HG03097 (cell line): Measurements from ENCODE around the gene BRF1.

Experiments
- ATAC-seq: cut with Tn5 transposase; IDR thresholded peaks from one replicate; pipeline ENCODE4 v1.9.1; 2021; ENCODE audit not compliant: unreplicated experiment, low FRiP score

Gene BRF1

DNA sequence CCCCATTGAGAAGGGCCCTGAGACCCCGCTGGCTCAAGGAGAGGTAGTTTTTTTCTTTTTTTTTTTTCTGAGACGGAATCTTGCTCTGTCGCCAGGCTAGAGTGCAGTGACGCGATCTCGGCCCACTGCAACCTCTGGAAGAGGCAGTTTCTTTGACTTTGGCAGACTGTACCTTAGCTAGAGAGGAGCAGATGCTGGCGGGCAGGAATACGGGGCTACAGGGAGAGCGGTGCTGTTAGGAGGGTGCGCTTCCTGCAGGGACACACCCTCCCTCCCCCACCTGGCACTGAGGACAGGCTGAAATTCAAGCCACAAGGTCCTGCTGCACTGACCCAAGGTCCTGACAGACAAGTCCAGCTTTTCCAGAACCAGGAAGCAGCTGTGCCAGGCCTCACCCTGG, 87.4 kb downstream of the BRF1 start:
- ATAC-seq = no peak

DNA sequence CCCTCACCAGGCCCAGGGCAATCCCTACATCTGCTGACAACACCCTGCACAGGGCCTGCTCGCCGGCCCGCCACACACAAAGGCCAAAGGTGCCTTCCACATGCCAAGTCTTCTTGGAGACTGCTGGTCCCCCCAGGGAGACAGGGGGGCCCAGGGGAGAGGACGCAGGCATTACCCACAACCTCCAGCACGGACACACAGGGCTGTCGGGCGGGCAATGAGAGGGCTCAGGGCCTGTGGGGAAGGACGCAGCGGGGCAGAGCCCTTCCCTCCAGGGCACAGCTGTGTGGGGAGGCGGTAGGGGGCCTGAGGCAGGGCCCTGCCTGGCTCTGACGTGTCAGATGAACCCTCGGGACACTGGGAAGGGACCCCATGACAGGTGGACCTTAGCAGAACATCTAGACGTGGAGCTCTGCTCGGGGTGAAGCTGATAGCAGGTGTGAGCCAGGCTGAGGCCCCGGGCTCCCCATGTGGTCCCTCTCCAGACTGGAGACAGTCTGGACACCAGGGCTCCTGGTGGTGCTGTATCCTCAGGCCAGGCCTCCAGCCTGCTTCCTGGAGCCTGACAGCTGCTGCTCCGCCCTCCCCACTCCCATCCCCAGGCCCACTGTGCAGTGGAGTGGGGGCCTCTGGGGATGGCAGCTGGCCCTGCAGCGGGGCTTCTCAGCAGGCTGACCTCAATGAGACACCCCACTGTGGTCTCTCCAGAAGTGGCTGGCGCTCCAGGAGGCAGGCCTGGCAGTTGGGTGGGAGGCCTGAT, 88.1 kb downstream of the BRF1 start:
- ATAC-seq = no peak

DNA sequence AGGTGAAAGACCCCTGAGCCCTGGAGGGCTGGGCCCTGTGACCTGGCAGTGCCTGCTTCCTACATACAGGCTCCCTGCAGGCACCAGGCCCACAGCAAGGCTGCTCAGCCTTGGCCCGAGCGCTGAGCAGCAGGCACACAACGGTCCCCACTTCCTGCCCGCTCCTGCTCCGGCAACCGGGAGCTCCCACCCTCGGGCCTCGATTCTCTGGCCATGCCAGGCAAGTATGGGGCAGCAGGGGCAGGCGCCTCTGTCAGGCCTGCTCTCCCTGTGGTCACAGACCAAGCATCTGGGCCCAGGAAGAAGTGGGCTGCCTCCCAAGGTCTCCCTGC, 89.1 kb downstream of the BRF1 start:
- no peak for ATAC-seq

DNA sequence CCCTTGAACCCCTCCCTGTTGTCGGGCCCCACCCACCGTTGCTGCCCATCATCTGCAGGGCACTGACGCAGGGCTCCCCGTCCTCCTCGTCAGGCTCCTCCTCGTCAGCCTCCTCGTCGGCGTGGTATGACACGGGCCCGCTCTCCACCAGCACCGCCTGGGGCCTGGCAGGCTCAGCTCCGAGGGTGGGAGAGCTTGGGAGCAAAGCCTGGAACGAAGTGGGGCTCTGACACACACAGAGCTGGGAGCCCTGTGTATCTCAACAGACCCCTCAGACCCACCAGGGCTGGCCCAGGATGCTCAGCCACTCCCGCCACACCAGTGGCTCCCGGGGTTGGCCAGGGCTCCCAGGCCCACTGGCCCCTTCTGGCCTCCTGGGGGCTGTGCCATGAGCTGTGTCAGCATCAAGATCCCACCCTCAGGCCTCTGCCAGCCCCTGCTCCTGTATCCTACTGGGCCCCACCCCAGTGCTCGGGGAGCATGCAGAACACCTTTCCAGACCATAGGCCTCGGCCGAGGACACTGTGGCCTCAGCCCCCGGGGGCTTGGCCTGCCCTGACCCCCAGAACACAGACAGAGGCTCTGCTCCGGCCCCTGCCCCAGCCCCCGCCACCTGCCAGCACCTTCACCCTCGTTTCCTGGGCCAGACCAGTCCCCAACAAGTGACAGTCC, 89.6 kb downstream of the BRF1 start:
- no peak for ATAC-seq

DNA sequence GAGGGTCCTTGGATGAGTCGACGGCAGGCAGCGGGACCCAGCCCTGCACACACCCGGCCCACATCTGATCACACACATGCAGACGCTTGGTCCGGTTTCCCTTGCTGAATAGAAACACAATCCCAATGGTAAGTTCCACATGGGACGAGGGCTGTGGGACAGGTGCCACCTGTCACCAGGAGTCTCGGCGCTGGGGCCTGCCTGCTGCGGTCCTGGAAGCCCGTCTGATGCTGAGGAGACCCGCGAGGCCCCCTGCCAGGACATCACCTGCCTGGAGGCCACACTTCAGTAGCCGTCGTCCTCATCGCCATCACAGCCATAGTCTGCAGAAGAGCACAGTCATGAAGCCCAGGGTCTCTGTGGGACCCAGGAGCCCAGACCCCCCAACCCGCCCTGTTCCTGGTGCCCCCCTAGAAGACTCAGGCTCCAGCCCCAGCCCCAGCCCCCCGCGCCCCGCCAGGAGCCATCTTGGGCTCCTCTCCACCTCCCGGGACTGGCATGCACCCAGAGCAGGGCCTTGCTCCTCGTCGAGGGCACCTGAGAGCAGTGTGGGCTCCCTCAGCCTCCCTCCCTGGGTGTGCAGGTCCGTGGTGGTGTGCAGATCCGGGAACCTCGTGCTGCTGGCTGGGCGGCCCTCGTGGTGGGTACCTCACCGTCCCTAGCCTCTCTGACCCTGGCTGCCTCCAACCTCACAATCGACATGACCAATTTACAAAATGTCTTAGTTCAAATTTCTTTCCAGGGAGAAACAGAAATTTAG, 90.4 kb downstream of the BRF1 start:
- ATAC-seq = no peak

DNA sequence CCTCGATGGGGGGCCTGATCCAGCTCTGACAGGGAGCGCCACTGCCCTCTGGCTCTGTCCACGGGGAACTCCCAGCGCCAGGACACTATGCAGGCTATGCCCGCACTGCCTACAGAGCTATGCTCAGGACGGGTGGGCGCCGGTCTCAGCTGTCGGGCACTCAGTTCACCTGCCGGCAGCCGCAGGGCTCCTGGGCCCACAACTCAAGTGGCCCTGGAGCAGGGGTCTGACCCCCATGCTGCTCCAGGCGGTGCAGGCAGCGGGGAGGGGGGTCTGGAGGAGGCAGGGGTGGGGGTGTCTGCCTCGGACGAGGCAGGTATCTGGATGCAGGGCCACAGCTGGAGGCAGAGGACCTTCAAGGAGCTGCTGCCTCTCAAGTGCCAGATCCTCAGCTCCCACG, 91.2 kb downstream of the BRF1 start:
- ATAC-seq = no peak

DNA sequence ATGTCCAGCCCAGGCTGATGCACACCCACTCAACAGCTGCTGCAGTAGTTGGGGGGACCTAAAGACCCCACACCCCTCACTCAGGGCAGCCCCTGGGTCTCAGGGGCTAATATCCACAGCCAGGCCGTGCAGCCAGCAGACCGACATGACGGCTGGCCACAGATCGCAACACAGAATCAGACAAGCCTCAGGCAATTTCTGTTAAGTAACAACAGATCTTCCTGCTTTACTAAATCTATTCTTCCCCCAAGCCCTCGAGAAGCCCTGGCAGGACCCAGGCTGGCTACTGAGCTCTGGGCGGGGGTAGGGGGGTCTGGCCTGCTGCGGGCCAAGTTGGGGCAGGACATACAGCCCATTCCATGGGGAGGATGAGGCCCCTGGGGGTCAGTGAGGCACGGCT, 91.7 kb downstream of the BRF1 start:
- ATAC-seq = no peak

DNA sequence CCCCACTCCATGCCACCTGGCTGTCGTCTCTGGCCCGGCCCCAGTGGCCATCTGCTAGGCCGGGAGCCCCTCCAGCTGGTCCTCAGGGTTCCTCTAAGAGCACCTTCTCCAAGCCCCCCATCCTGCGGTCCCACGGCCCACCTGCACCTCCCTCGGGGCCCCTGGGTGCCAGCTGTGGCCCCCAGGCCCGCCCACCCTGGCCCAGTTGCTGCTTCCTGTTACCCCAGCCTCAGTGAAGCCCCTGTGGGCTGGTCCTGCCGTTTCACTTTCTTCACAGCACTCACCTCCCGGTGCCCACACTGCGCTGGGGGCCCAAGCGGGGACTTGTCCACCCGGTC, 92.1 kb downstream of the BRF1 start:
- no peak for ATAC-seq

DNA sequence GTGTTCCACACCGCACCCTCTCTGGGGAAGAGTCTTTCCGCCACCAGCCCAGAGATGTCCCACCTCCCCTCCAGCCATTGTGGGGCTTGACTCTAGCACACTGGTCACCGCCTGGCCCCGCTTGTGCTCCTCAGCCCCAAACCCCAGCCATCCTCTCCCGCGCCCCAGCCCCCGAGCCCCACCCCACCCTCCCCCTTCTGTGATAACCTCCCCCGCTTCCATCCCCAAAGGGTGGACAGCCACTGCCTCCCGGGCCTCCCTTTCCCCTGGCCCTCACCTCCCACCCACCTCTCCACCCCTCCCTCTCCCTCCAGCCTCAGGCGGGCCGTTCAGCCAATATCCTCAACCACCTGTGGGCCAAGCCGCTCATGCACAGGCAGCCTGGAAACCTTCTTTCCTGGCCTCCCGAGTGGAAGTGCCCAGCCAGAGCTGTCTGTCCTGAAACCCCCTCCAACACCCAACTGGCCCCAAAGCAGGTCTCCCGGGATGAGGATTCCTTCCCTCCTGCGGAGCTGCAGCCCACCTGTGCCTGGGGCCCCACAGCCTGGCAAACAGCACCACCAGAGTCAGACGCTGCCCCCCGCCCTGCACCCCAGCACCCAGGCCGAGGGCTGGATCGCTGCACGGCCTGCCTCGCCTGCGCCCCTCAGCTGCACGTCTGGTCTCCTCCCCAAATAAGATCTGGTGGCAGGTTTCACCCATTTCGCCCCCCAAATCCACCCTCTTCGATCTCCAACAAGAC, 92.6 kb downstream of the BRF1 start:
- ATAC-seq = no peak

DNA sequence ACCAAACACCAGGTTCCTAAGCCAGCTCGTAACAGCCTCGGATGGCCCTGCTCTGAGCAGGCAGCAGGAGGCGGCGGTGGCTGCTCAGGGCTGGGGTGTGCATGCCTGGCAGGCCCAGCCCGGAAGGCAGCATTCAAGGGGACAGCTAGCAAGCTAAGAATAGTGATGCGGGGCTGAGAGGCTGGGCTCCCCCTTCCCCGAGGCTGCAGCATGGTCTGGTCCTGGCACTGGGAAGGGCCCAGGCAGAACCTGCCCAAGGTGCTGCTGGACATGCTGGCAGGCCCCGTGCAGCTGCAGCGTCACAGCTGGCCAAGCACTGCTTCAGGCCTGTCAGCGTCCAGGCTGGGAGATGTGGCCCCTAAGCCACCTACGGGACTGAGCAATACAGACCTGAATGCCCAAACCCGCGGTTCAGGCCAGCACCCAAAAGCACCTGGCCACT, 93.3 kb downstream of the BRF1 start:
- no peak for ATAC-seq

DNA sequence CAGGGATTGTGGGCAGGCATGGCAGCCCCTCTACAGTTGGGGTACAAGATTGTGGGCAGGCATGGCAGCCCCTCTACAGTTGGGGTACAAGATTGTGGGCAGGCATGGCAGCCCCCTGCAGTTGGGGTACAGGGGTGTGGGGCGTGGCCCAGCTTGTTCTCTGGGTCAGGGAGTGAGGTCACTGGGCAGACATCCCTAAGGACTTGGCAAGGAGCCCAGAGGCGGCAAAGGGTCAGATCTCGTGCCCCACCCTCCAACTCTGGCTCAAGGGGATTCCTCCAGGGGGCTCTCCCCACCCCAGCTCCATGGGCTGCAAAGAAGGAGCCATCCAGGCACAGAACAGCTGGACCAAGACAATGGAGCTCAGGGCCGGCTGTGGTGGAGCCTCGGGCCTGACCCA, 93.9 kb downstream of the BRF1 start:
- ATAC-seq = no peak

DNA sequence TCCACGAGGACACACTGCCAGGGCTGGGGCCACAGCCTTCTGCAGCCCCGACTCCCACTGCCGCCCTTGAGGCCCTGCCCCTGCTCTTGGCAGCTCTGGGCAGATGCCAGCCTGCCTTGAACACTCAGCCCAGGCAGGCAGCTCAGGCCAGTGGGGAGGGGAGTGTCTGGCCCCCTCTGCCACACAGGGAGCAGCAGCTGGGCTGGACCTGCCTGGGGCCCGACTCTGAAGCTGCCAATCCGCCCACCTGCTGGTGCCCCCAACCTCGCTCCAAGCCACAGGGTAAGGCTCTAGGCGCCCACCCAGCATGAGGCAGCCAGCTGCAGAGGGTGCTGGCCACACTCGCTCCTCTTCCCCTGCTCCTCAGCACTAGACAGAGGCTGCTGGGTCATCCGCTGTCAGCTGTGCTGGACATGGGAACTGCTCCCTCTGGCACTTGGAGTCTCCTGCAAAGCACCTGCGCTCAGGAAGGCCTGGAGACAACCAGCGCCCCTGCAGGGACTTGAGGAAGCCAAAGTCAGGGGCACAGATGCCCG, 95.1 kb downstream of the BRF1 start:
- ATAC-seq = no peak

DNA sequence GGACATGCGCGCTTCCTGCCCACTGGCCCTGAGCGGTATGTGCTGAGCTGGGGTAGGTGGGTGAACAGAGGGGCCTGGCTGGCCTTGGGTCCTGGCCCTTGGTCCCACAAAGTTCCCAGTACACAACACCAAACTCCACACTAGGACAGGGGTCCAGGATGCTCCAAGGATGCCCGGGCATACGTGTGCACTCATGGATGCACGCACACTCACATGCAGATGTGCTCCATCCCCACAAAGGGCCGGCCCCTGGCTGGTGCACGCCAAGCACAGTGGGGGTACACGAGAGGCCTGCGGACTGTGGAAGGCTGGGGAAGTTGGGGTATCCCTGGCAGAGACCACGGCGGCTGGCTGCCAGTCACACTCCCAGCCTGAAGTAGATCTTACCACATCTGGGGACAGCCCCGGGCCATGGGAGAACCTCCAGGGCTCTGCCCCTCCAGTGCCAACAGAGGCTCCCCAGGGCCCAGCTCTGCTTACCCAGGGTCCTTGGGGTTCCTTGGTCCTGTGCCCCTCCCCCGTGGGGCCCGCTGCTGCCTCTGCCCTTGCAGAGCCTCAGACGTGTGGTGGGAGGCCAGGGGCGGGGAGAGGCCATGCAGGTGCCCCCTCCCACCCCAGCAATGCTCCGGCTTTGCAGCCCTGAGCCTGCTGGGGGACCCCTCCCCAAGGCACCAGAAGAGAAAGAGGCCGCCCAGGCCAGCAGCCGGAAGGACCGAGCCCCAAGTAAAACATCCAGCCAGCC, 95.7 kb downstream of the BRF1 start:
- no peak for ATAC-seq

DNA sequence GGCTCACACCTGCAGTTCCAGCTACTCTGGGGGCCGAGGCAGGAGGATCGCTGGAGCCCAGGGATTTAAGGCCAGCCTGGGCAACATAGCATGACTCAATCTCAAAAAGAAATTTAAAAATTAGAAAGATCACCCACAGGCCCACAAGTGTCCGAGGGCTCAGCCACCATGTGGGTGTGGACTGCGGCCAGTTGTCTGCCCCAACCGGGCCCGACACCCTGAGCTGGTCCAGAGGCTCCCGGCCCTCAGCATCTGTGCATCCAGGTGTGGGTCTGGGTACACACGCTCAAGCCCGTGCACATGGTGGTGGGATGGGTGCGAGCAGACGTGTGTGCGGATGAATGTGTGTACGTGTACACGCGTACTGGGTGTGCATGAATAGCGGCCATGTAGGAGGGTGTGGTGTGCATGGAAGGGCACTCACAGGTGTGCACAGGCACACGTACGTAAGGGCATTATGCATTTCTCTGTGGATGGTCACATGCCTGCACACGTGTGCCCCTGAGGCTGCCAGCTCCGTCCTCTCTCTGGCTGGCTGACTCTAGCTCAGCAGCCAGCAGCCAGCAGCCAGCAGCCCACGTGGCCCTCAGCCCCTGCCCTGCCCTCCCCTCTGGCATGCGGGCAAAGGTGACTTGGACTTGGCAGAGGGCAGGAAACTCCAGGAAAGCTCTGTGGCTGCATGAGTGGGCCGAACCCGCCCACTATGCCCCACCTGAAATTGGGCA, 96.4 kb downstream of the BRF1 start:
- no peak for ATAC-seq

DNA sequence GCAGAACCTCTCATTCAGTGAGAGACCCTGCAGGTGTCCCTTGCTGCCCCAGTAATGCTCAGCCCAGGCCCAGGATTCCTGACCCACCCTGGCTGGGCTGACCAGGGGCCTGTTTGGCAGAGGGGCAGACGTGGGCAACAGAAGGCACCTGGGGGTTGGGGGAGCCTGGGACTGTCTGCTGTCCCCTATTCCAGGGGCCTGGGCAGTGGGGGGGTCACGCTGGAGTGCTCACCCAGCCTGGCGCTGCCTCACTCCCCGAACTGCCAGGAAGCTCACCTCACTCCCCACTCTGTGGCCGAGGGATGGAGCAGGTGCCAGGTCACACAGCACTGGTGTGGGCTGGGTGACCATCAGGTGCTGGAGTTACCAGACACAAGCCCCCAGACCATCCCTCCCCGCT, 97.1 kb downstream of the BRF1 start:
- ATAC-seq = no peak

DNA sequence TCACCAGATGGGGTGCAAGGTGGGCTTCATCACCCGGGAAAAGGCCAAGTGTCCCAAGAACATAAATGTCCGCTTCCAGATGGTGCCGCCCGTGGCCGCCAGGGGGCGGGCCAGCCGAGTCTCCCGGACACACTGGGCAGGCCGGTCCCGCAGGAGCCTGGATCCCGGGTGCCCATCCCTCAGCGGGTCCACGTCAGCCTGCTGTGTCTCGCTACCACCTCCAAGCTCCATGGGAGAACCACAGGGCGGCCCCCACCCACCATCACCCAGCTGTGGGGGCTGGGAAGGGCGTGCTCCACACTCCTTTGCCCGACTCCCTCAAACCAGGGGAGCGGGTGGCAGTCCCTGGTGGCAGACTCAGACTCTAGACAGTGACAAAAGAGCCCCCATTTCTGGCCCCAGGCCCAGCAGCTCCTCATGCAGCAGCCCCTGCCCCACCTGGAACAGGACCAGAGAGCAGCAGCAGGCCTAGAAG, 97.7 kb downstream of the BRF1 start:
- no peak for ATAC-seq

DNA sequence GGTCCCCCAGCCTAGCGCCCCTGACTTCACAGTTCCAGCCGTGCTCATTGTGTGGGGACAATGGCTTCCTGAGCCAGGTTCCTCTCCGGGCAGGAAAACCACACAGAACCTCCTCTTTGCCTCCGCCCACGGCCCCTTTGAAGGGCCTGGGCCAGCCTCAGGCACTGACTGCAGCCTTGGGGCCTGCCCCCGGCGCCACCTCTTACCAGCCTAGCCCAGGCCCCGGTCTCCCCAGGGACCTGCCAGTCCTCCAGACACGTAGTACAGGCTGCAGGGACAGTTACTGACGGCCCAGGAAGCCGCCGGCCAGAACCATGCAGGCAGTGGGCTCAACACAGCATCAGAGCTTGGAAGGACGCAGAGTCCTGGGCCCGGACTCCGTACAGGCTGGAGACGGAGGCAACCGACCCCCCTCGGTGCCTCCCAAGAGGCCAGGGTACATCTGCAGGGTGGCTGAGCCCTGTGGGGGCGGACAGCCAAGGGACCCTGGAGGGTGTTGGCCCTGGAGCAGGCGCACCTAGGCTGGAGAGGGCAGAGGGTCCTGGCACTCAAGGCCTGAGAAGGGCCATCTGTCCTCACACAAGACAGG, 98.8 kb downstream of the BRF1 start:
- ATAC-seq = no peak

DNA sequence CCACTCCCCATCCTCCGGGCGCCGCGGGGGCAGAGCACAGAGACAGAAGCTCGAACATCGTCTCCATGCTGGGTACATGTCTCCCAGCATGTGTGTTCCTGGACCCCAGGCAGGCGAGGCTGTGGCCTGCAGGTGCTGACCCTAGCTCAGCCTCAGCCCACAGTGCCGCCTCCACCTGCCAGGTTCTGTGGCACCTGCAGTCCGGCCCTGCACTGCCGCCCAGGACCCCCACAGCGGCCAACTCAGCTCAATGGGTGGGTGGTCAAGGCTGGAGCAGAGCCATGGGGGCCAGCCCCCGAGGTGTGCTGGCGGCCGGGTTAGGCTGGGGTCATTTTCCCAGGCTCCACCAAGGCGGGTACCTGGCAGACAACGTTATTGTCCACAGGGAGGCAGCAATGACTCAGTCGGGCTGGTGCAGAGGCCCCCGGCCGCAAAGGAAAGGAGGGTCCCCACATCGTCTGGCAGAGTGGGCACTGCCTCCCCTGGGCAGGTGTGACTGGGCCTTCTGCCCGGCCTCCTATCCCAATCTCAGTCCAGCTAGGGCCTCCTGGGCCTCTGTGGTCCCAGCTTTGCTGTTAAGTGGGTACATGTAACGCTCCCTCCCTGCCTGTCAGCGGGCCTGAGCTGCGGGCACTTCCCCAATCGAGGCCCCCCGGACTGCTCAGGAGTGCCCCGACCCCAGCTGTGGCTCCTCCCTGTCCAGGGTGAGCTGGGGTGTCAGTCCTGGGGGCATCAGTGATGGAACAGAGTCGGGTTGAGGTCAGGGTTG, 99.5 kb downstream of the BRF1 start:
- no peak for ATAC-seq
